Caco-2 (cell line): Measurements from ENCODE around the gene PACS1. TPM values are rescaled to one million over a fixed set of nuclear protein-coding genes. Genes with fewer than 3 reads are reported as not detected.

Experiments used
- BruUV-seq: library from RNA; stranded (reverse); fragments of 400-500 nt; replicated peaks from 2 replicates; lab custom pipeline; 2021; lab: Mats Ljungman, UMichigan
- CTCF ChIA-PET: fragments of 300-600 bp; sonication (Branson Sonifier 250); formaldehyde crosslinking; loops from one replicate; lab custom pipeline; 2022; ENCODE audit warnings: antibody characterized with exemption; lab: Charles Lee
- POLR2A ChIA-PET: fragments of 300-600 bp; sonication (Branson Sonifier 250); formaldehyde crosslinking; loops from one replicate; lab custom pipeline; 2022; ENCODE audit warnings: antibody characterized with exemption; lab: Charles Lee
- DNase-seq, 2 experiments: peaks; one replicate each; pipeline versions ENCODE4 v3.0.0 to v3.0.0-alpha.2; 2020 to 2022
- H3K27me3 ChIP-seq: replicated peaks from 2 replicates; pipeline ENCODE4 v1.6.0; 2011; ENCODE audit warnings: low read length; ENCODE audit not compliant: control insufficient read depth, insufficient read depth
- H3K36me3 ChIP-seq: 2 replicates; pipeline ENCODE4 v1.5.1; 2011; ENCODE audit warnings: low read length; ENCODE audit not compliant: control insufficient read depth, insufficient read depth
- H3K4me1 ChIP-seq: fragments of 250-450 bp; sonication (Bioruptor Pico); 2 replicates; pipeline ENCODE4 v1.5.1; 2020; ENCODE audit warnings: mild to moderate bottlenecking
- H3K4me3 ChIP-seq: 2 replicates; pipeline ENCODE4 v1.5.1; 2011; ENCODE audit warnings: low read depth, mild to moderate bottlenecking, control low read depth, low read length
- H3K9me3 ChIP-seq: fragments of 250-450 bp; sonication (Bioruptor Pico); 2 replicates; pipeline ENCODE4 v1.5.1; 2020; ENCODE audit warnings: mild to moderate bottlenecking, moderate library complexity
- H3K27ac Mint-ChIP-seq: one replicate; pipeline ENCODE4 v1.8.0; 2022; ENCODE audit warnings: mixed read lengths; ENCODE audit not compliant: unreplicated experiment
- H3K27me3 Mint-ChIP-seq: one replicate; pipeline ENCODE4 v1.8.0; 2022; ENCODE audit warnings: mixed read lengths; ENCODE audit not compliant: insufficient read depth, unreplicated experiment
- H3K36me3 Mint-ChIP-seq: one replicate; pipeline ENCODE4 v1.8.0; 2022; ENCODE audit warnings: mild to moderate bottlenecking, mixed read lengths; ENCODE audit not compliant: insufficient read depth, unreplicated experiment
- H3K4me1 Mint-ChIP-seq: one replicate; pipeline ENCODE4 v1.8.0; 2022; ENCODE audit warnings: low read depth, mixed read lengths; ENCODE audit not compliant: unreplicated experiment
- H3K4me3 Mint-ChIP-seq: one replicate; pipeline ENCODE4 v1.8.0; 2022; ENCODE audit warnings: mild to moderate bottlenecking, moderate library complexity, mixed read lengths; ENCODE audit not compliant: unreplicated experiment
- H3K9me3 Mint-ChIP-seq: one replicate; pipeline ENCODE4 v1.8.0; 2022; ENCODE audit warnings: mixed read lengths; ENCODE audit not compliant: unreplicated experiment
- intact Hi-C: fragments of 100-400 bp; cut with micrococcal nuclease; formaldehyde crosslinking; loops from one replicate; pipeline ENCODE4 v1.10.0; 2022; ENCODE audit not compliant: unreplicated experiment
- total RNA-seq: library from RNA; stranded (reverse); gene quantifications from 2 replicates; pipeline ENCODE4 v1.2.3, GENCODE V29; 2022
- TF ChIP-seq, protein P1 (sequence below), 2 experiments: fragments of 200-600 bp in 1 of 2; IDR thresholded peaks; 1 replicate in 1 of 2; 2 replicates in 1 of 2; pipeline versions ENCODE4 v1.5.1 to v1.8.0; 2011 to 2022; ENCODE audit warnings: antibody characterized with exemption in 1 of 2, control low read depth in 1 of 2, inconsistent platforms in 1 of 2, low read depth in 1 of 2, low read length in 1 of 2, mild to moderate bottlenecking in 1 of 2, moderate library complexity in 1 of 2; ENCODE audit not compliant: insufficient read depth in 1 of 2, severe bottlenecking in 1 of 2, unreplicated experiment in 1 of 2

Gene PACS1
- total RNA-seq, 1 experiment from 2014 or later, result 82.2 TPM

DNA sequence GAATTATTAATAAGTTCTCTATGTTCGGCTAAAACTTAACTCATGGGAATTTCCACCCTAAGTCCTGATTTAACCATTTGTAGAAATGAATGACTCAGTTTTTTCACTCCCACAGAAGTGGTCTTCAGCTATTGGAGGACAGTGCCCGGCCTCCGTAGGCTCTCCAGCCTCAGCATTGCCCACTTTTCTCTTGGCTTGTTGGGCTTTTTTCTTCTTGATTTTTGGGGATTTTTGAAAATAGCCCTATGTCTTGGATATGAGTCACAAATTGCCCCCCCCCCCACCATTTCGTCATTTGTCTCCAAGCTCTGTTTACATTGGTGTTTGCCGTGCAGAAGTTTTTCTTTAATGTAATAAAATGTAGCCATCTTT, 66.7 kb downstream of the PACS1 start:
- Histone ChIP-seq H3K36me3 (no peaks in the 10 kb centered on the region), H3K4me3 (no peak overlapping the region), H3K4me1 (peaks cover 34% of the 10 kb centered on the region), H3K9me3 (no peaks in the 10 kb centered on the region), H3K27me3 (no peaks in the 10 kb centered on the region)
- TF ChIP-seq, protein P1, sequence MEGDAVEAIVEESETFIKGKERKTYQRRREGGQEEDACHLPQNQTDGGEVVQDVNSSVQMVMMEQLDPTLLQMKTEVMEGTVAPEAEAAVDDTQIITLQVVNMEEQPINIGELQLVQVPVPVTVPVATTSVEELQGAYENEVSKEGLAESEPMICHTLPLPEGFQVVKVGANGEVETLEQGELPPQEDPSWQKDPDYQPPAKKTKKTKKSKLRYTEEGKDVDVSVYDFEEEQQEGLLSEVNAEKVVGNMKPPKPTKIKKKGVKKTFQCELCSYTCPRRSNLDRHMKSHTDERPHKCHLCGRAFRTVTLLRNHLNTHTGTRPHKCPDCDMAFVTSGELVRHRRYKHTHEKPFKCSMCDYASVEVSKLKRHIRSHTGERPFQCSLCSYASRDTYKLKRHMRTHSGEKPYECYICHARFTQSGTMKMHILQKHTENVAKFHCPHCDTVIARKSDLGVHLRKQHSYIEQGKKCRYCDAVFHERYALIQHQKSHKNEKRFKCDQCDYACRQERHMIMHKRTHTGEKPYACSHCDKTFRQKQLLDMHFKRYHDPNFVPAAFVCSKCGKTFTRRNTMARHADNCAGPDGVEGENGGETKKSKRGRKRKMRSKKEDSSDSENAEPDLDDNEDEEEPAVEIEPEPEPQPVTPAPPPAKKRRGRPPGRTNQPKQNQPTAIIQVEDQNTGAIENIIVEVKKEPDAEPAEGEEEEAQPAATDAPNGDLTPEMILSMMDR (IDR thresholded peaks at IDR 0.05; ENCODE audit: insufficient read depth in 1 of 2, low read depth in 1 of 2, low read length in 1 of 2, severe bottlenecking in 1 of 2, unreplicated experiment in 1 of 2), result no peak
- peak overlapping the region; percentile 85 for H3K27ac Mint-ChIP-seq
- no peaks in the 10 kb centered on the region for H3K9me3 Mint-ChIP-seq
- BruUV-seq, result no TSS peak
- DNase-seq, result no peak
- peaks cover 28% of the 10 kb centered on the region for H3K36me3 Mint-ChIP-seq
- H3K4me1 Mint-ChIP-seq, result peaks cover 30% of the 10 kb centered on the region
- ChIA-PET POLR2A (interaction anchor here (0.6 kb wide), 1 partner anchor 152 kb away, joined by 6 read pairs; the partner anchor contains the start of gene YIF1A), CTCF (interaction anchor here (0.6 to 0.8 kb wide), 4 partner anchors 23 to 74 kb away, joined by 3 to 4 read pairs (median 3); partner anchors contain the start of gene PACS1)
- H3K27me3 Mint-ChIP-seq, result no peaks in the 10 kb centered on the region
- intact Hi-C loops, result no loop called here
- peak overlapping the region; percentile 11 for H3K4me3 Mint-ChIP-seq

DNA sequence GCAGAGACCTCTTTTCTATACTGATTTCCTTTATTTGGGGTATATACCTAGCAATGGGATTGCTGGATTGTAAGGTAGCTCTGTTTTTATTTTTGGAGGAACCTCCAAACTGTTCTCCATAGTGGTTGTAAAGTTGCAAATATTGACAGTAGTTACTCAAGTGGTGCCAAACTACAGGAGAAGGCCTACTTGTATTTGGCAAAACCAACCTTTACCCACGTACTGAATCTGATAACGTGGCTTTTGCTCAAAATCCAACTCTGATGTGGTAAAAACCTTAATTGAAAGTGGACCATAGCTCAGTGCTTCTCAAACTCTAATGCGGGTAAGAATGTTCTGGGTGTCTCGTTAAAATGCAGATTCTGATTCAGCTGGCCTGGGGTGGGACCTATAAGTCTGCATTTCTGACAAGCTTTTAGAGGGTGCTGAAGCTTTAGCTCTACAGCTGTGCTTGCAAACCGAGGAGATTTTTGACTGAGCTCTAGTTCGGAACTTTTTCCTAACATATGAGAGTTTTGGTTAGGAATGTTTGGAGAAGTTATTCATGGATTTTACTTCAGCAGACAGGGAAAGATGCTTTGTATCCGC, 69.8 kb downstream of the PACS1 start:
- no peaks in the 10 kb centered on the region for H3K27me3 ChIP-seq
- BruUV-seq, result no TSS peak
- no peak overlapping the region for H3K4me3 Mint-ChIP-seq
- H3K27ac Mint-ChIP-seq, result no peak overlapping the region
- H3K27me3 Mint-ChIP-seq, result no peaks in the 10 kb centered on the region
- no peaks in the 10 kb centered on the region for H3K9me3 Mint-ChIP-seq
- ChIA-PET CTCF (no interaction called here), POLR2A (interaction anchor here (0.5 kb wide), 1 partner anchor 138 kb away, joined by 3 read pairs; the partner anchor contains the start of gene EIF1AD)
- no peaks in the 10 kb centered on the region for H3K9me3 ChIP-seq
- H3K4me1 Mint-ChIP-seq, result peaks cover 45% of the 10 kb centered on the region
- DNase-seq, result no peak
- no peaks in the 10 kb centered on the region for H3K36me3 ChIP-seq
- H3K4me3 ChIP-seq, result no peak overlapping the region
- intact Hi-C loops, result no loop called here
- TF ChIP-seq, protein P1 (IDR thresholded peaks at IDR 0.05; ENCODE audit: insufficient read depth in 1 of 2, low read depth in 1 of 2, low read length in 1 of 2, severe bottlenecking in 1 of 2, unreplicated experiment in 1 of 2), result no peak
- peaks cover 59% of the 10 kb centered on the region for H3K4me1 ChIP-seq
- peaks cover 33% of the 10 kb centered on the region for H3K36me3 Mint-ChIP-seq

DNA sequence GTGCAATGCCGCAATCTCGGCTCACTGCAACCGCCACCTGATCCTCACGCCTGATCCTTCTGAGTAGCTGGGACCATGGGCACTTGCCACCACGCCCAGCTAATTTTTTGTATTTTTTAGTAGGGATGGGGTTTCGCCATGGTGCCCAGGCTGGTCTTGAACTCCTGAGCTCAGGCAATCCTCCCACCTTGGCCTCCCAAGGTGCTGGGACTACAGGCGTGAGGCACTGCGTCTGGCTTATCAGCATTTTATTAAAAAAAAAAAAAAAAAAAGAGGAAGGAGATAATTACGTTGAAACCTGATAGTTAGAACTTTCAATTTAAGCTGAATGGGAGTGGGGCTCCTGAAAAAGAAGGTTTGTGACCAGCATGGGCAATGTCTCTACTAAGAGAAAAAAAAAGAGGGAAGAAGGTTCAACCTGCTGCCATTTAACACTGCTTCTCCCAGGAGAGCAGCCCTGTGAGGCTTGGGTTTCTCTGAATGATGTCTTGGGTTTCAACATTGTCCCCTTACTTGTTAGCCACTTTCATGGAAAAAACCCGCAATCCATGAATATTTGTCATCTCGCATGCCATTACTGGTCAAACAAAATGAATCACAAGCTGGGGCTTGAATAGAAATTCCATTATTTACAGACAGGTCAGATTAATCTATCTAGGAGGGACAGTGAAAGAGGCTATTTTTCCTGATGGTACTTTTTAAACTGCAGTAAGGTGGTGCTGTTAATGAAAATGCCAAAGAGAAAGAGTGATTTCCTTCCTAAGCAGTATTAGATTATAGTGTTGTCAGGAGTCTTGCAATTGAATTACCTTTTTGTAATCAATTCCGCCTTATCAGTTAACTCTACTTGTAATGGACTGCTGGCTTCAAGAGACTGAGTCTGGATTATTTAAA, 72.5 kb downstream of the PACS1 start:
- peak; percentile 62 to 70 for DNase-seq
- intact Hi-C loops, result loop anchor here (2.0 kb wide), 1 partner anchor 24 kb away; no protein-coding TSS in a partner anchor
- no peaks in the 10 kb centered on the region for H3K27me3 ChIP-seq
- Mint-ChIP-seq H3K27ac (peak overlapping the region; percentile 96), H3K9me3 (peaks cover 17% of the 10 kb centered on the region), H3K36me3 (peaks cover 36% of the 10 kb centered on the region), H3K27me3 (no peaks in the 10 kb centered on the region), H3K4me1 (peaks cover 30% of the 10 kb centered on the region), H3K4me3 (peak overlapping the region; percentile 33)
- peaks cover 51% of the 10 kb centered on the region for H3K4me1 ChIP-seq
- H3K36me3 ChIP-seq, result no peaks in the 10 kb centered on the region; the same call in 1 of the 2 replicates
- H3K9me3 ChIP-seq, result peaks cover 9% of the 10 kb centered on the region; the same call in 1 of the 2 replicates
- ChIA-PET POLR2A (interaction anchor here (0.5 to 0.7 kb wide), 4 partner anchors 13 to 184 kb away, joined by 3 to 7 read pairs (median 3); no protein-coding TSS in a partner anchor), CTCF (interaction anchor here (0.5 to 0.7 kb wide), 5 partner anchors 61 to 133 kb away, joined by 3 to 9 read pairs (median 3); no protein-coding TSS in a partner anchor)
- TF ChIP-seq, protein P1 (IDR thresholded peaks at IDR 0.05; ENCODE audit: insufficient read depth in 1 of 2, low read depth in 1 of 2, low read length in 1 of 2, severe bottlenecking in 1 of 2, unreplicated experiment in 1 of 2), result no peak
- TSS peak; percentile 94 for BruUV-seq
- no peak overlapping the region for H3K4me3 ChIP-seq
